ENCODE measurements around the gene NUDT1. TPM values are rescaled to one million over a fixed set of nuclear protein-coding genes. Genes with fewer than 3 reads are reported as not detected.

The NUDT1 gene
- total RNA-seq, 1 experiment from 2014 or later, result 68.6 TPM

GRCh38 chr7:2224491-2224928, 17.5 kb upstream of the NUDT1 start:
- DNase-seq (ENCODE audit: low spot score), result no peak

- peak; percentile 27 for DNase-seq (ENCODE audit: low spot score)
Measured at GRCh38 chr7:2224934-2225333, 17.1 kb upstream of the NUDT1 start.

GRCh38 chr7:2225336-2225735, 16.7 kb upstream of the NUDT1 start:
- peak; percentile 29 for DNase-seq (ENCODE audit: low spot score)

GRCh38 chr7:2225830-2226229, 16.2 kb upstream of the NUDT1 start:
- no peak for DNase-seq (ENCODE audit: low spot score)

- DNase-seq (ENCODE audit: low spot score), result no peak
Measured at GRCh38 chr7:2227699-2228098, 14.3 kb upstream of the NUDT1 start.

GRCh38 chr7:2228921-2229320, 13.1 kb upstream of the NUDT1 start:
- no peak for DNase-seq (ENCODE audit: low spot score)

- no peak for DNase-seq (ENCODE audit: low spot score)
Measured at GRCh38 chr7:2229467-2229866, 12.6 kb upstream of the NUDT1 start.

GRCh38 chr7:2230226-2230625, 11.8 kb upstream of the NUDT1 start:
- DNase-seq (ENCODE audit: low spot score), result no peak

- no peak for DNase-seq (ENCODE audit: low spot score)
Measured at GRCh38 chr7:2230882-2231281, 11.1 kb upstream of the NUDT1 start.

GRCh38 chr7:2231992-2232765, 9.8 kb upstream of the NUDT1 start:
- peak; percentile 34 for DNase-seq (ENCODE audit: low spot score)

GRCh38 chr7:2232766-2233520, 9.1 kb upstream of the NUDT1 start, which contains the start of gene MAD1L1:
TSS of gene MAD1L1 (minus strand) at chr7:2232945. CDS start at chr7:2230133, 2,812 bp downstream.
- peak; percentile 95 for DNase-seq (ENCODE audit: low spot score)

GRCh38 chr7:2233926-2234325, 8.1 kb upstream of the NUDT1 start:
- DNase-seq (ENCODE audit: low spot score), result no peak

GRCh38 chr7:2237109-2237602, 4.9 kb upstream of the NUDT1 start:
- DNase-seq (ENCODE audit: low spot score), result no peak

GRCh38 chr7:2239242-2239641, 2.8 kb upstream of the NUDT1 start:
- no peak for DNase-seq (ENCODE audit: low spot score)

GRCh38 chr7:2242541-2243429, 759 bp downstream of the NUDT1 start:
- DNase-seq (ENCODE audit: low spot score), result peak; percentile 68

- DNase-seq (ENCODE audit: low spot score), result no peak
Measured at GRCh38 chr7:2243458-2243857, 1.4 kb downstream of the NUDT1 start.

- DNase-seq (ENCODE audit: low spot score), result no peak
Measured at GRCh38 chr7:2244404-2244995, 2.5 kb downstream of the NUDT1 start.

- no peak for DNase-seq (ENCODE audit: low spot score)
Measured at GRCh38 chr7:2245883-2246675, 4.1 kb downstream of the NUDT1 start.

- DNase-seq (ENCODE audit: low spot score), result no peak
Measured at GRCh38 chr7:2247141-2247995, 5.3 kb downstream of the NUDT1 start.

All from HT-29 (cell line).